ENCODE results near the gene EP400. TPM values are rescaled to one million over a fixed set of nuclear protein-coding genes. Genes with fewer than 3 reads are reported as not detected.

The EP400 gene
- total and polyA plus RNA-seq, 9 of the 15 experiments (the other 6 are each of a cell fraction or from before 2014, with no cell fraction given): 4.5 to 58.0 (median 7.0) TPM

- peak; percentile 92 to 96 for TF ChIP-seq FOXK2 (conservative IDR thresholded peaks at IDR 0.05 in 1 of 2, IDR thresholded peaks at IDR 0.05 in 1 of 2; ENCODE audit: low read depth in 2 of 2)
- no peak for TF ChIP-seq IRF1 (CRISPR knock-in tag; IDR thresholded peaks at IDR 0.05; ENCODE audit: borderline replicate concordance)
- TF ChIP-seq EZH2 (IDR thresholded peaks at IDR 0.05; ENCODE audit: borderline replicate concordance, low read depth, low read length): no peak
- TF ChIP-seq PURB (CRISPR knock-in tag; IDR thresholded peaks at IDR 0.05; ENCODE audit: low read depth): no peak
- TF ChIP-seq ILK (tag; IDR thresholded peaks at IDR 0.05; ENCODE audit: borderline replicate concordance, low read depth): no peak
- TF ChIP-seq STAT5A (IDR thresholded peaks at IDR 0.05; ENCODE audit: borderline replicate concordance, low read length): no peak; the same call in 1 of the 2 replicates
- peak; percentile 43; the same call in 1 of the 2 replicates for TF ChIP-seq ZBTB9 (CRISPR knock-in tag; IDR thresholded peaks at IDR 0.05)
- TF ChIP-seq MIER1 (IDR thresholded peaks at IDR 0.05; ENCODE audit: low read depth): no peak
- TF ChIP-seq POLR2A (conservative IDR thresholded peaks at IDR 0.05): peak; percentile 91
- TF ChIP-seq ZNF12 (CRISPR knock-in tag; IDR thresholded peaks at IDR 0.05): no peak
- no peak for TF ChIP-seq MTA1 (IDR thresholded peaks at IDR 0.05; ENCODE audit: borderline replicate concordance)
- TF ChIP-seq ZNF551 (CRISPR knock-in tag; IDR thresholded peaks at IDR 0.05): no peak
- peak; percentile 80 for TF ChIP-seq SUPT5H (IDR thresholded peaks at IDR 0.05)
- peak in 1 of 3 experiments; percentile 7; a peak in 1 of 6 replicates for TF ChIP-seq CTCF (IDR thresholded peaks at IDR 0.05 in 2 of 3, conservative IDR thresholded peaks at IDR 0.05 in 1 of 3; ENCODE audit: insufficient read depth in 2 of 3, low read depth in 1 of 3, low read length in 3 of 3)
- 0 out of 2 replicates have a peak, but pooled peaks have one; percentile 31 for TF ChIP-seq ZNF592 (IDR thresholded peaks at IDR 0.05)
- peak in 1 of 2 experiments; percentile 60; a peak in 1 of 4 replicates for TF ChIP-seq TEAD1 (CRISPR knock-in tag; IDR thresholded peaks at IDR 0.05)
- no peak for TF ChIP-seq MTF1 (CRISPR knock-in tag; IDR thresholded peaks at IDR 0.05; ENCODE audit: borderline replicate concordance)
- peak; percentile 62 for TF ChIP-seq RB1 (IDR thresholded peaks at IDR 0.05; ENCODE audit: low read depth)
These were observed 134.3 kb downstream of the EP400 start (continued) for GRCh38 chr12:132083941-132084620.
